GM20431 (cell line): ENCODE results near the gene PDE11A.

Experiments used
- in situ Hi-C: fragments of 300-500 bp; cut with MseI, MboI; formaldehyde crosslinking; loops from one replicate; pipeline ENCODE4 v1.15.0; 2020; ENCODE audit warnings: low sequenced_read_pairs; ENCODE audit not compliant: unreplicated experiment

PDE11A gene

GRCh38 chr2:177619986-177620385 is 452.6 kb downstream of the PDE11A start:
- in situ Hi-C loops = loop anchor here (25.0 kb wide), 1 partner anchor 283 kb away; no protein-coding TSS in a partner anchor

- in situ Hi-C loops = loop anchor here (25.0 kb wide), 1 partner anchor 282 kb away; no protein-coding TSS in a partner anchor
Observed at GRCh38 chr2:177619461-177619860, 453.1 kb downstream of the PDE11A start.

- in situ Hi-C loops = loop anchor here (25.0 kb wide), 1 partner anchor 281 kb away; no protein-coding TSS in a partner anchor
Observed at GRCh38 chr2:177618255-177619253, 454.0 kb downstream of the PDE11A start.

- in situ Hi-C loops = loop anchor here (25.0 kb wide), 1 partner anchor 281 kb away; no protein-coding TSS in a partner anchor
Observed at GRCh38 chr2:177617849-177618248, 454.7 kb downstream of the PDE11A start.

GRCh38 chr2:177616731-177617130 is 455.8 kb downstream of the PDE11A start:
- in situ Hi-C loops = loop anchor here (25.0 kb wide), 1 partner anchor 279 kb away; no protein-coding TSS in a partner anchor

- in situ Hi-C loops = loop anchor here (25.0 kb wide), 1 partner anchor 279 kb away; no protein-coding TSS in a partner anchor
Observed at GRCh38 chr2:177616066-177616465, 456.5 kb downstream of the PDE11A start.

GRCh38 chr2:177612659-177613058 is 459.9 kb downstream of the PDE11A start:
- in situ Hi-C loops = loop anchor here (25.0 kb wide), 1 partner anchor 275 kb away; no protein-coding TSS in a partner anchor

GRCh38 chr2:177611310-177611886 is 461.2 kb downstream of the PDE11A start:
- in situ Hi-C loops = loop anchor here (25.0 kb wide), 1 partner anchor 274 kb away; no protein-coding TSS in a partner anchor

GRCh38 chr2:177610813-177611212 is 461.8 kb downstream of the PDE11A start:
- in situ Hi-C loops = loop anchor here (25.0 kb wide), 1 partner anchor 274 kb away; no protein-coding TSS in a partner anchor

GRCh38 chr2:177606636-177607035 is 465.9 kb downstream of the PDE11A start:
- in situ Hi-C loops = loop anchor here (25.0 kb wide), 1 partner anchor 269 kb away; no protein-coding TSS in a partner anchor

- in situ Hi-C loops = loop anchor here (25.0 kb wide), 1 partner anchor 267 kb away; no protein-coding TSS in a partner anchor
Observed at GRCh38 chr2:177604271-177605065, 468.1 kb downstream of the PDE11A start.

GRCh38 chr2:177603768-177604167 is 468.8 kb downstream of the PDE11A start:
- in situ Hi-C loops = loop anchor here (25.0 kb wide), 1 partner anchor 266 kb away; no protein-coding TSS in a partner anchor

GRCh38 chr2:177603181-177603580 is 469.4 kb downstream of the PDE11A start:
- in situ Hi-C loops = loop anchor here (25.0 kb wide), 1 partner anchor 266 kb away; no protein-coding TSS in a partner anchor

- in situ Hi-C loops = loop anchor here (25.0 kb wide), 1 partner anchor 265 kb away; no protein-coding TSS in a partner anchor
Observed at GRCh38 chr2:177602611-177603164, 469.9 kb downstream of the PDE11A start.

- in situ Hi-C loops = loop anchor here (25.0 kb wide), 1 partner anchor 264 kb away; no protein-coding TSS in a partner anchor
Observed at GRCh38 chr2:177600917-177601316, 471.7 kb downstream of the PDE11A start.

- in situ Hi-C loops = loop anchor here (25.0 kb wide), 1 partner anchor 263 kb away; no protein-coding TSS in a partner anchor
Observed at GRCh38 chr2:177599956-177600355, 472.6 kb downstream of the PDE11A start.

GRCh38 chr2:177599139-177599688 is 473.4 kb downstream of the PDE11A start:
- in situ Hi-C loops = no loop called here

- in situ Hi-C loops = no loop called here
Observed at GRCh38 chr2:177598326-177599138, 474.0 kb downstream of the PDE11A start.
